ENCODE data around the gene NR4A1. TPM values are rescaled to one million over a fixed set of nuclear protein-coding genes. Genes with fewer than 3 reads are reported as not detected.

Gene NR4A1
- total RNA-seq (2022) (37.9 and 41.8 TPM in 2 replicates), Bru-seq, nascent RNA (percentile 60 among the genes with signal in this experiment), BruChase-seq, experiment 1, labeled RNA remaining after a 2-hour chase (percentile 61 among the genes with signal in this experiment), BruChase-seq, experiment 2, labeled RNA remaining after a 6-hour chase (percentile 68 among the genes with signal in this experiment)
- long read RNA-seq, partial matches to known transcripts: 6 of 26 reads
- long read RNA-seq, other reads (novel, unspliced or antisense): 16 of 26 reads

DNA sequence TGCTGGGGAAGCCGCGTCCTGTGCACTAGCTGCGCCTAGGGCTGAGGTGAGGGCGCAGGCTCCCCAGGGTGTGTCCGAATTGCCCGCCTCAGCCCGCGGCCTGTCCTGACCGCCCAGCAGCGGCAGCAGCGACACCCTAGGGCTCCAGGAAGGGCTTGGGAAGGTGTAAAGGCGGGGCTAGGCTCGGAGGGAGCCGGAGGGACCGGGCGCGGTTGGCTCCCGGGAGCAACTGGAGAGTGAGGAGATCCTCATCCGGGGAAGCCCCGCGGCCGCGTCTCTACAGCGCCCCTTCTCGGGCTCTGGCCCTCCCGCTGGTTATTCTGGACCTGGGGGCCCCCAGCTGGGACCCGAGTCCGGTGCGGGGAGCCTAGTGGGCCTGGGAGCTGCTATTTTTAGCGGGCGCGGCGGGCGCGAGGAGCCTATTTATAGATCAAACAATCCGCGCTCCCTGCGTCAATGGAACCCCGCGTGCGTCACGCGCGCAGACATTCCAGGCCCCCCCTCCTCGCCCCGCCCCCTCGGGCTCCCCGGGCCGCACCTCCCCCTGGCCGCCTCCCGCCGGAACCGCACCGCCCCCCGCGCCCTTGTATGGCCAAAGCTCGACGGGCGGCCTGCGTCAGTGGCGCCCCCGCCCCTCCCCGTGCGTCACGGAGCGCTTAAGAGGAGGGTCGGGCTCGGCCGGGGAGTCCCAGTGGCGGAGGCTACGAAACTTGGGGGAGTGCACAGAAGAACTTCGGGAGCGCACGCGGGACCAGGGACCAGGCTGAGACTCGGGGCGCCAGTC is at the start of gene NR4A1:
Gene NR4A1, plus strand, starts transcription at position 685 of the 784 bp plus-strand sequence. CDS start 2,887 bp downstream, outside the sequence.
- Mint-ChIP-seq H3K27me3 (ENCODE audit: insufficient read depth, unreplicated experiment) (no peaks in the 10 kb centered on the region), H3K36me3 (ENCODE audit: insufficient read depth, unreplicated experiment) (peaks cover 42% of the 10 kb centered on the region), H3K4me1 (ENCODE audit: low read depth, unreplicated experiment) (peaks cover 22% of the 10 kb centered on the region), H3K4me3 (ENCODE audit: unreplicated experiment) (peak within 1 kb of the TSS; percentile 84), H3K27ac (ENCODE audit: unreplicated experiment) (peak within 1 kb of the TSS; percentile 68), H3K9me3 (ENCODE audit: unreplicated experiment) (no peaks in the 10 kb centered on the region)
- 0 out of 2 replicates have a peak, but pooled peaks cover 2% of the 10 kb centered on the region for H3K36me3 ChIP-seq (ENCODE audit: control insufficient read depth, insufficient read depth, low read length)
- intact Hi-C loops (cut with micrococcal nuclease; ENCODE audit: unreplicated experiment): loop anchor here (1.0 to 5.0 kb wide), 6 partner anchors 14 to 876 kb away; partner anchors contain the start of gene ATG101
- ChIA-PET CTCF (interaction anchor here (0.6 to 3.9 kb wide), 15 partner anchors 11 to 74 kb away, joined by 3 to 56 read pairs (median 4); partner anchors contain the start of gene ATG101), POLR2A (interaction anchor here (0.5 to 2.5 kb wide), 20 partner anchors 9 to 1130 kb away, joined by 3 to 88 read pairs (median 6); partner anchors contain the start of genes ATG101 and CSAD)
- no peaks in the 10 kb centered on the region for H3K9me3 ChIP-seq
- peak; percentile 97 to 99 for DNase-seq
- no peaks in the 10 kb centered on the region for H3K27me3 ChIP-seq (replicated peaks; ENCODE audit: control insufficient read depth, insufficient read depth, low read length)
- H3K4me3 ChIP-seq (ENCODE audit: low read depth, low read length): peak within 1 kb of the TSS; percentile 60
- H3K4me1 ChIP-seq: peaks cover 23% of the 10 kb centered on the region
- BruUV-seq (replicated peaks): no TSS peak
- TF ChIP-seq, protein P1, sequence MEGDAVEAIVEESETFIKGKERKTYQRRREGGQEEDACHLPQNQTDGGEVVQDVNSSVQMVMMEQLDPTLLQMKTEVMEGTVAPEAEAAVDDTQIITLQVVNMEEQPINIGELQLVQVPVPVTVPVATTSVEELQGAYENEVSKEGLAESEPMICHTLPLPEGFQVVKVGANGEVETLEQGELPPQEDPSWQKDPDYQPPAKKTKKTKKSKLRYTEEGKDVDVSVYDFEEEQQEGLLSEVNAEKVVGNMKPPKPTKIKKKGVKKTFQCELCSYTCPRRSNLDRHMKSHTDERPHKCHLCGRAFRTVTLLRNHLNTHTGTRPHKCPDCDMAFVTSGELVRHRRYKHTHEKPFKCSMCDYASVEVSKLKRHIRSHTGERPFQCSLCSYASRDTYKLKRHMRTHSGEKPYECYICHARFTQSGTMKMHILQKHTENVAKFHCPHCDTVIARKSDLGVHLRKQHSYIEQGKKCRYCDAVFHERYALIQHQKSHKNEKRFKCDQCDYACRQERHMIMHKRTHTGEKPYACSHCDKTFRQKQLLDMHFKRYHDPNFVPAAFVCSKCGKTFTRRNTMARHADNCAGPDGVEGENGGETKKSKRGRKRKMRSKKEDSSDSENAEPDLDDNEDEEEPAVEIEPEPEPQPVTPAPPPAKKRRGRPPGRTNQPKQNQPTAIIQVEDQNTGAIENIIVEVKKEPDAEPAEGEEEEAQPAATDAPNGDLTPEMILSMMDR (IDR thresholded peaks at IDR 0.05; ENCODE audit: insufficient read depth in 1 of 2, low read depth in 1 of 2, low read length in 1 of 2, severe bottlenecking in 1 of 2, unreplicated experiment in 1 of 2): peak in 1 of 2 experiments; percentile 46

DNA sequence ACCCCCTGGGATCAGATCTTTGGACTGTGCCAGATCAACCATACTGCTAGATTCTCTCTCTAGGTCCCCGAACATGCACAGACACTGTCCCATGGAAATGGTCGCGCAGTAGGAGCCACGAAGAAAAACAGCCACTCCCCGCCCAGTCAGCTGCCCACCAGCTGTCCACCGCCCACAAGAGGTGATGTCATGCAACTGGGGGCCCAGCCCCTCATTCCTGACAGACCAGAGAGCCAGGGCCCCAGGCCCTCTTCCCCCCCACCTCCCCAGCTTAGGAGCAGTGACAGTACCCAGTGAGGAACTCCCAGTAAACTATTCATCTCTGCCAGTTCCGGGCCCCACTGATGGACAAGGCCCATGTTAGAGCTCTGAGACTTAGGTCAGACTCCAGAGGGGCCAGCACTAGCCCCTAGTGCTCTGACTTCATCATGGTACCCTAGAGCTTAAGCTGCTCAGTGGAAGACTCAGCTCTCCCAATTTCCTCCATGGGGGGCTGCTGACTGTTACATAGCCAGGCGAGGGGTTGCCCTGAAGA is 48.2 kb upstream of the NR4A1 start:
- no peak overlapping the region for H3K4me3 ChIP-seq (ENCODE audit: low read depth, low read length)
- H3K27me3 ChIP-seq (replicated peaks; ENCODE audit: control insufficient read depth, insufficient read depth, low read length): no peaks in the 10 kb centered on the region
- Mint-ChIP-seq H3K36me3 (ENCODE audit: insufficient read depth, unreplicated experiment) (peaks cover 59% of the 10 kb centered on the region), H3K4me3 (ENCODE audit: unreplicated experiment) (no peak overlapping the region), H3K27ac (ENCODE audit: unreplicated experiment) (peak overlapping the region; percentile 6), H3K4me1 (ENCODE audit: low read depth, unreplicated experiment) (no peaks in the 10 kb centered on the region), H3K27me3 (ENCODE audit: insufficient read depth, unreplicated experiment) (no peaks in the 10 kb centered on the region), H3K9me3 (ENCODE audit: unreplicated experiment) (no peaks in the 10 kb centered on the region)
- H3K36me3 ChIP-seq (ENCODE audit: control insufficient read depth, insufficient read depth, low read length): no peaks in the 10 kb centered on the region; the same call in 1 of the 2 replicates
- CTCF ChIA-PET: interaction anchor here (1.1 to 3.1 kb wide), 10 partner anchors 9 to 113 kb away, joined by 3 to 69 read pairs (median 6); partner anchors contain the start of gene ATG101
- no peaks in the 10 kb centered on the region for H3K9me3 ChIP-seq
- BruUV-seq (replicated peaks): no TSS peak
- H3K4me1 ChIP-seq: no peaks in the 10 kb centered on the region
- TF ChIP-seq, protein P1 (IDR thresholded peaks at IDR 0.05; ENCODE audit: insufficient read depth in 1 of 2, low read depth in 1 of 2, low read length in 1 of 2, severe bottlenecking in 1 of 2, unreplicated experiment in 1 of 2): no peak
- no peak for DNase-seq
- intact Hi-C loops (cut with micrococcal nuclease; ENCODE audit: unreplicated experiment): no loop called here
- POLR2A ChIA-PET: no interaction called here

DNA sequence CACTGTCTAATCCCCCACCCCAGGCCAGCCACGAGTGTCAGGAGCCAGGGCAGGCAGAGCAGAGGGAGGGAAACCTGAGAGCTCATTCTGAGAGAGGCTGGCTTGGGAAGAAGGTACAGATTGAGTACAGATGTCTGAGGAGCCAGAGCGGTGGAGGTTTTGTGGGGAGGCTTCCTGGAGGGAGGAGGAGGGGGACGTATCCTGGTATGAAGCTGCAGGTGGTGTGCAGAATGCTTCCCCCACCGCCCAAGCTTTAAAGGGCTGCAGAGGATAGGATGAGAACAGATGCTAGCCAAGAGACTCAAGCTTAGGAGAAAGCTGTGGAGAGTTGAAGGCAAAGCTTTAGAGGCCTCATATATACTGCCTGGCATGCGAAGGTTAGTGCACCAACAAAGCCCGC is 47.7 kb upstream of the NR4A1 start:
- Mint-ChIP-seq H3K36me3 (ENCODE audit: insufficient read depth, unreplicated experiment) (peaks cover 54% of the 10 kb centered on the region), H3K9me3 (ENCODE audit: unreplicated experiment) (no peaks in the 10 kb centered on the region), H3K4me1 (ENCODE audit: low read depth, unreplicated experiment) (no peaks in the 10 kb centered on the region), H3K27me3 (ENCODE audit: insufficient read depth, unreplicated experiment) (no peaks in the 10 kb centered on the region), H3K27ac (ENCODE audit: unreplicated experiment) (peak overlapping the region; percentile 6), H3K4me3 (ENCODE audit: unreplicated experiment) (no peak overlapping the region)
- Histone ChIP-seq H3K4me3 (ENCODE audit: low read depth, low read length) (no peak overlapping the region), H3K36me3 (ENCODE audit: control insufficient read depth, insufficient read depth, low read length) (no peaks in the 10 kb centered on the region; the same call in 1 of the 2 replicates), H3K4me1 (no peaks in the 10 kb centered on the region), H3K9me3 (no peaks in the 10 kb centered on the region), H3K27me3 (replicated peaks; ENCODE audit: control insufficient read depth, insufficient read depth, low read length) (no peaks in the 10 kb centered on the region)
- DNase-seq: no peak
- POLR2A ChIA-PET: interaction anchor here (0.5 kb wide), 1 partner anchor 17 kb away, joined by 3 read pairs; no protein-coding TSS in a partner anchor
- TF ChIP-seq, protein P1 (IDR thresholded peaks at IDR 0.05; ENCODE audit: insufficient read depth in 1 of 2, low read depth in 1 of 2, low read length in 1 of 2, severe bottlenecking in 1 of 2, unreplicated experiment in 1 of 2): no peak
- intact Hi-C loops (cut with micrococcal nuclease; ENCODE audit: unreplicated experiment): no loop called here
- BruUV-seq (replicated peaks): no TSS peak
- CTCF ChIA-PET: interaction anchor here (0.9 to 3.1 kb wide), 14 partner anchors 10 to 113 kb away, joined by 3 to 69 read pairs (median 6); partner anchors contain the start of gene ATG101
